Uterus (tissue), 4 donors: ENCODE measurements around the gene NUDT3. TPM values are rescaled to one million over a fixed set of nuclear protein-coding genes. Genes with fewer than 3 reads are reported as not detected.

ENCODE experiments used
- DNase-seq, 2 donors: peaks; one replicate each; pipeline ENCODE4 v3.0.0-alpha.2; 2019 to 2020
- H3K27ac ChIP-seq, 2 donors: fragments of 200-600 bp; sonication (generic); 1 replicate in 1 of 2; 2 replicates in 1 of 2; pipeline ENCODE4 v1.5.1; 2016 to 2018
- H3K27me3 ChIP-seq, 2 donors: fragments of 200-600 bp; sonication (generic); one replicate each; pipeline ENCODE4 v1.5.1; 2018 to 2019; ENCODE audit warnings: control low read depth in 1 of 2
- H3K36me3 ChIP-seq, 2 donors: fragments of 200-600 bp; sonication (generic); one replicate each; pipeline ENCODE4 v1.5.1; 2019; ENCODE audit warnings: control low read depth in 1 of 2
- H3K4me1 ChIP-seq, 2 donors: fragments of 200-600 bp; sonication (generic); one replicate each; pipeline ENCODE4 v1.5.1; 2018 to 2019; ENCODE audit warnings: control low read depth in 1 of 2
- H3K4me3 ChIP-seq, 2 donors: fragments of 200-600 bp; sonication (generic); 1 replicate in 1 of 2; 2 replicates in 1 of 2; pipeline ENCODE4 v1.5.1; 2018 to 2019; ENCODE audit warnings: mild to moderate bottlenecking in 1 of 2
- H3K9me3 ChIP-seq, 2 donors: fragments of 200-600 bp; sonication (generic); one replicate each; pipeline ENCODE4 v1.5.1; 2019; ENCODE audit warnings: control low read depth in 1 of 2
- POLR2A ChIP-seq, 2 donors: fragments of 450-650 bp; IDR thresholded peaks; one replicate each; pipeline ENCODE4 v1.6.1; 2016; ENCODE audit warnings: antibody characterized with exemption in 2 of 2, mild to moderate bottlenecking in 1 of 2, moderate library complexity in 1 of 2
- intact Hi-C: fragments of 100-400 bp; cut with DNase I; formaldehyde crosslinking; loops from one replicate; pipeline ENCODE4 v1.15.1; 2023; ENCODE audit warnings: low total_unique reads
- total RNA-seq, 4 donors: library from RNA; depleted of rRNA in 3 of 4; stranded (reverse); fragments of >200 nt in 3 of 4; gene quantifications; one replicate each; pipeline versions ENCODE4 v1.1.0 to v1.2.4, GENCODE V29; 2014 to 2023
- TF ChIP-seq, protein P1 (sequence below), 4 experiments: fragments of 200-600 bp in 2 of 4; fragments of 450-650 bp in 2 of 4; sonication (generic) in 2 of 4; IDR thresholded peaks; one replicate each; pipeline ENCODE4 v1.5.1; 2016 to 2019; ENCODE audit warnings: antibody characterized with exemption in 4 of 4, mild to moderate bottlenecking in 2 of 4, moderate library complexity in 1 of 4
- donor health status: DM: yes; HTN: yes; CAD: no.

Gene NUDT3
- total RNA-seq, 4 donors from 2014 or later = 15.6 to 58.8 (median 38.2) TPM

GRCh38 chr6:34301408-34301807 lies 91.1 kb downstream of the NUDT3 start:
- Histone ChIP-seq H3K27ac (no peak overlapping the region), H3K4me1 (peaks cover 0 to 3% of the 10 kb centered on the region in 2 donors), H3K36me3 (no peaks in the 10 kb centered on the region), H3K4me3 (no peak overlapping the region), H3K9me3 (no peaks in the 10 kb centered on the region), H3K27me3 (no peaks in the 10 kb centered on the region)
- intact Hi-C loops = no loop called here
- peak; percentile 22 to 63 for DNase-seq
- no peak for TF ChIP-seq POLR2A (IDR thresholded peaks at IDR 0.05)
- TF ChIP-seq, protein P1, sequence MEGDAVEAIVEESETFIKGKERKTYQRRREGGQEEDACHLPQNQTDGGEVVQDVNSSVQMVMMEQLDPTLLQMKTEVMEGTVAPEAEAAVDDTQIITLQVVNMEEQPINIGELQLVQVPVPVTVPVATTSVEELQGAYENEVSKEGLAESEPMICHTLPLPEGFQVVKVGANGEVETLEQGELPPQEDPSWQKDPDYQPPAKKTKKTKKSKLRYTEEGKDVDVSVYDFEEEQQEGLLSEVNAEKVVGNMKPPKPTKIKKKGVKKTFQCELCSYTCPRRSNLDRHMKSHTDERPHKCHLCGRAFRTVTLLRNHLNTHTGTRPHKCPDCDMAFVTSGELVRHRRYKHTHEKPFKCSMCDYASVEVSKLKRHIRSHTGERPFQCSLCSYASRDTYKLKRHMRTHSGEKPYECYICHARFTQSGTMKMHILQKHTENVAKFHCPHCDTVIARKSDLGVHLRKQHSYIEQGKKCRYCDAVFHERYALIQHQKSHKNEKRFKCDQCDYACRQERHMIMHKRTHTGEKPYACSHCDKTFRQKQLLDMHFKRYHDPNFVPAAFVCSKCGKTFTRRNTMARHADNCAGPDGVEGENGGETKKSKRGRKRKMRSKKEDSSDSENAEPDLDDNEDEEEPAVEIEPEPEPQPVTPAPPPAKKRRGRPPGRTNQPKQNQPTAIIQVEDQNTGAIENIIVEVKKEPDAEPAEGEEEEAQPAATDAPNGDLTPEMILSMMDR (IDR thresholded peaks at IDR 0.05) = no peak

DNA sequence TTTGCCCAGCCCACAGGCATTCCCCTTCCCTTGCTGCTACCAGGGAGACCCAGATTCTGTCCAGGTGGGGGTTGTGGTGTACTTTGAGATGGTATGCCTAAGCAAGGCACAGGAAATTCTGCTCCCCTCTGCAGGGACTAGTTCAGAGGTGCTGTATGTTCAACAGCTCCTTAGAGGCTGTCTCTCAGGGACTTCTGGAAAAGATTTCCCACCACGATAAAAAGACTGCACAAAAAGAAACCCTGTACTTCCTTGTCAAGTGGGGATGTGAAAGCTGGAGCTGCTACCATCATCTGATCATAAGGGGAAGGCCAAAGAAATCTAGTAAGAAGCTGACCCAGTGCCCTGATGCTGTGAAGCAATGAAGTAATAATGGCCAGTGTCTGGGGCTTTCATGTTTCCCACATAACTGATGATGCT lies 92.1 kb downstream of the NUDT3 start:
- Histone ChIP-seq H3K4me3 (no peak overlapping the region), H3K36me3 (no peaks in the 10 kb centered on the region), H3K27ac (no peak overlapping the region), H3K4me1 (no peaks in the 10 kb centered on the region), H3K9me3 (no peaks in the 10 kb centered on the region), H3K27me3 (no peaks in the 10 kb centered on the region)
- DNase-seq = no peak
- intact Hi-C loops = no loop called here
- TF ChIP-seq, protein P1 (IDR thresholded peaks at IDR 0.05) = no peak

DNA sequence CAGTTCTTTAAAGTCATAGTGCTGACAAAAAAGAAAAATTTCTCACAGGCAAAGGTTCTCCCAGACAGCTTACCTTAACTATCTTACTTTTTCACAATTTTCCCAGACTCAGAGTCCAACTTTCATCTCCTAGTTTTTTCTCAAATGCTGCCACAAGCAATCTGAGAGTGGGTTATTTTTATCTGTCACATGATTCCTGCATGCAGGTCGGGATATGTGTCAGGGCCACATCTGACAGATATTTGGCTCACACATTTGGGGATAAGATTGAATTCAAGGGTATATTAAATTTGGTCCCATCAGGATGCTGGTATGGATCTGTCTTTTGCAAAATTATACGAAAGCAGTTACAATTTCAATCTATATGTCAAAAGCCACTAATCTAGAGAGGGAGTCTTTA lies 93.5 kb downstream of the NUDT3 start:
- intact Hi-C loops = no loop called here
- TF ChIP-seq POLR2A (IDR thresholded peaks at IDR 0.05) = no peak
- TF ChIP-seq, protein P1 (IDR thresholded peaks at IDR 0.05) = no peak
- Histone ChIP-seq H3K27me3 (no peaks in the 10 kb centered on the region), H3K4me3 (no peak overlapping the region), H3K27ac (no peak overlapping the region), H3K4me1 (no peaks in the 10 kb centered on the region), H3K36me3 (no peaks in the 10 kb centered on the region), H3K9me3 (no peaks in the 10 kb centered on the region)
- no peak for DNase-seq

DNA sequence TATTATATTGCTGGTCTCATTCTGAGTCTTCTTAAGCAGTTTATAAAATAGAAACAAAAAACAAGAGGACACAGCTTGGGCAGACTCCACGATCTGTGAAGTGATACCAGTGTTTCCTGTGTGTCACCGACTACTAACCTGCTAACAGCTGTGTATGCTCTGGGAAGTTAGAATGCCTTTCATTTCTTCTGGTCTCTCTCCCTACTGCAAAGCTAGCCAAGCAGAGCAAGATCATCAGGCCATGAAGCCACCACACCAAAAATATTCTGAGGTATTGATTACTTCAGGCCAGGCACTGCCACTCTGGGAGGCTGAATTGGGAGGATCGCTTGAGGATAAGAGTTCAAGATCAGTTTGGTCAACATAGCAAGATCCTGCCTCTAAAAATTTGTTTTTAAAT lies 96.7 kb downstream of the NUDT3 start:
- H3K4me3 ChIP-seq = no peak overlapping the region
- H3K4me1 ChIP-seq = no peaks in the 10 kb centered on the region
- no peaks in the 10 kb centered on the region for H3K9me3 ChIP-seq
- no peaks in the 10 kb centered on the region for H3K27me3 ChIP-seq
- intact Hi-C loops = no loop called here
- TF ChIP-seq, protein P1 (IDR thresholded peaks at IDR 0.05) = no peak
- no peaks in the 10 kb centered on the region for H3K36me3 ChIP-seq
- no peak overlapping the region for H3K27ac ChIP-seq
- no peak for DNase-seq

- intact Hi-C loops = no loop called here
- H3K4me1 ChIP-seq = no peaks in the 10 kb centered on the region
- H3K27ac ChIP-seq = no peak overlapping the region
- TF ChIP-seq, protein P1 (IDR thresholded peaks at IDR 0.05) = no peak
- TF ChIP-seq POLR2A (IDR thresholded peaks at IDR 0.05) = no peak
- no peaks in the 10 kb centered on the region for H3K36me3 ChIP-seq
- DNase-seq = no peak
- H3K4me3 ChIP-seq = no peak overlapping the region
- no peaks in the 10 kb centered on the region for H3K27me3 ChIP-seq
- no peaks in the 10 kb centered on the region for H3K9me3 ChIP-seq
Measured at GRCh38 chr6:34292954-34293353, 99.5 kb downstream of the NUDT3 start.
